HepG2 (cell line): ENCODE data around the gene FBXO24. TPM values are rescaled to one million over a fixed set of nuclear protein-coding genes. Genes with fewer than 3 reads are reported as not detected.

Experiments
- AKAP8 ChIP-seq: sonication (generic); formaldehyde crosslinking; IDR thresholded peaks from 2 replicates; pipeline ENCODE4 v1.5.1; 2020; ENCODE audit warnings: mild to moderate bottlenecking, missing genetic modification reagents
- CC2D1A ChIP-seq: sonication (generic); formaldehyde crosslinking; IDR thresholded peaks from 2 replicates; pipeline ENCODE4 v1.8.1; 2023; ENCODE audit warnings: mild to moderate bottlenecking, missing genetic modification reagents
- CHD2 ChIP-seq: IDR thresholded peaks from 2 replicates; pipeline ENCODE4 v1.6.1; 2011; ENCODE audit warnings: low read depth, low read length, improper control_type of control experiment
- FOXP1 ChIP-seq, 2 experiments: fragments of 450-650 bp in 1 of 2; IDR thresholded peaks; 2 replicates each; pipeline ENCODE4 v1.6.1; 2017 to 2018; ENCODE audit warnings: antibody characterized with exemption in 1 of 2
- GZF1 ChIP-seq: sonication (generic); formaldehyde crosslinking; IDR thresholded peaks from 2 replicates; pipeline ENCODE4 v1.5.1; 2020; ENCODE audit warnings: mild to moderate bottlenecking, missing genetic modification reagents
- HOXA9 ChIP-seq: sonication (generic); formaldehyde crosslinking; IDR thresholded peaks from 2 replicates; pipeline ENCODE4 v1.8.1; 2022; ENCODE audit warnings: missing genetic modification reagents, mild to moderate bottlenecking, moderate library complexity, borderline replicate concordance
- MED8 ChIP-seq: sonication (generic); formaldehyde crosslinking; IDR thresholded peaks from 2 replicates; pipeline ENCODE4 v1.8.1; 2023; ENCODE audit warnings: mild to moderate bottlenecking, missing genetic modification reagents; ENCODE audit not compliant: insufficient replicate concordance
- THYN1 ChIP-seq: sonication (generic); formaldehyde crosslinking; IDR thresholded peaks from 2 replicates; pipeline ENCODE4 v1.8.1; 2023; ENCODE audit warnings: low read depth, mild to moderate bottlenecking, moderate library complexity, missing genetic modification reagents, borderline replicate concordance
- ZNF496 ChIP-seq: sonication (generic); formaldehyde crosslinking; IDR thresholded peaks from 2 replicates; pipeline ENCODE4 v1.8.1; 2023; ENCODE audit warnings: mild to moderate bottlenecking, moderate library complexity, missing genetic modification reagents; ENCODE audit not compliant: insufficient replicate concordance
- ZNF501 ChIP-seq: sonication (generic); formaldehyde crosslinking; IDR thresholded peaks from 2 replicates; pipeline ENCODE4 v1.5.1; 2020; ENCODE audit warnings: mild to moderate bottlenecking, moderate library complexity, missing genetic modification reagents
- ZNF724P ChIP-seq: sonication (generic); formaldehyde crosslinking; IDR thresholded peaks from 2 replicates; pipeline ENCODE4 v1.8.0; 2022; ENCODE audit warnings: missing genetic modification reagents, borderline replicate concordance
- ZNF782 ChIP-seq: sonication (generic); formaldehyde crosslinking; IDR thresholded peaks from 2 replicates; pipeline ENCODE4 v1.4.0; 2020; ENCODE audit warnings: missing genetic modification reagents, mild to moderate bottlenecking, borderline replicate concordance
- ZNF83 ChIP-seq: sonication (generic); formaldehyde crosslinking; IDR thresholded peaks from 2 replicates; pipeline ENCODE4 v1.4.0; 2020; ENCODE audit warnings: missing genetic modification reagents, mild to moderate bottlenecking, borderline replicate concordance
- polyA plus RNA-seq, 8 experiments: library from polyadenylated mRNA; depleted of rRNA in 3 of 8; stranded (reverse) in 7 of 8; unstranded in 1 of 8; fragments of >200 nt; fragmentation: Illumina TruSeq in 4 of 8; extraction: Trizol in 4 of 8; gene quantifications; 2 replicates each; pipeline versions ENCODE4 v1.2.1 to v1.2.3, GENCODE V29; 2011 to 2016; ENCODE audit warnings: low read depth in 4 of 8, missing spikeins in 1 of 8, mixed read lengths in 1 of 8; ENCODE audit not compliant: insufficient read depth in 1 of 8
- total RNA-seq, 5 experiments: library from RNA; depleted of rRNA; stranded (reverse); fragments of >200 nt; fragmentation: Illumina TruSeq; extraction: Trizol; gene quantifications; 2 replicates each; pipeline ENCODE4 v1.2.3, GENCODE V29; 2016; ENCODE audit warnings: low read depth in 1 of 5
- TF ChIP-seq, protein P1 (sequence below): sonication (generic); formaldehyde crosslinking; IDR thresholded peaks from 2 replicates; pipeline ENCODE4 v1.8.1; 2023; ENCODE audit warnings: missing genetic modification reagents, inconsistent platforms, borderline replicate concordance
- TF ChIP-seq, protein P2 (sequence below): sonication (generic); formaldehyde crosslinking; IDR thresholded peaks from 2 replicates; pipeline ENCODE4 v1.4.0; 2020; ENCODE audit warnings: missing genetic modification reagents, borderline replicate concordance
- TF ChIP-seq, protein P3 (sequence below): fragments of 450-650 bp; IDR thresholded peaks from 2 replicates; pipeline ENCODE4 v1.6.1; 2017
- TF ChIP-seq, protein P4 (sequence below): sonication (generic); formaldehyde crosslinking; IDR thresholded peaks from 2 replicates; pipeline ENCODE4 v1.8.0; 2022; ENCODE audit warnings: mild to moderate bottlenecking, missing genetic modification reagents
- TF ChIP-seq, protein P5 (sequence below): sonication (generic); formaldehyde crosslinking; IDR thresholded peaks from 2 replicates; pipeline ENCODE4 v1.8.1; 2023; ENCODE audit warnings: mild to moderate bottlenecking, missing genetic modification reagents
- TF ChIP-seq, protein P6 (sequence below): sonication (generic); formaldehyde crosslinking; conservative IDR thresholded peaks from 2 replicates; pipeline ENCODE4 v1.4.0; 2020; ENCODE audit warnings: missing genetic modification reagents

FBXO24 gene
- total and polyA plus RNA-seq, 2 of the 13 experiments (the other 11 are each of a cell fraction or from before 2014, with no cell fraction given), result 0.20 to 0.55 TPM

DNA sequence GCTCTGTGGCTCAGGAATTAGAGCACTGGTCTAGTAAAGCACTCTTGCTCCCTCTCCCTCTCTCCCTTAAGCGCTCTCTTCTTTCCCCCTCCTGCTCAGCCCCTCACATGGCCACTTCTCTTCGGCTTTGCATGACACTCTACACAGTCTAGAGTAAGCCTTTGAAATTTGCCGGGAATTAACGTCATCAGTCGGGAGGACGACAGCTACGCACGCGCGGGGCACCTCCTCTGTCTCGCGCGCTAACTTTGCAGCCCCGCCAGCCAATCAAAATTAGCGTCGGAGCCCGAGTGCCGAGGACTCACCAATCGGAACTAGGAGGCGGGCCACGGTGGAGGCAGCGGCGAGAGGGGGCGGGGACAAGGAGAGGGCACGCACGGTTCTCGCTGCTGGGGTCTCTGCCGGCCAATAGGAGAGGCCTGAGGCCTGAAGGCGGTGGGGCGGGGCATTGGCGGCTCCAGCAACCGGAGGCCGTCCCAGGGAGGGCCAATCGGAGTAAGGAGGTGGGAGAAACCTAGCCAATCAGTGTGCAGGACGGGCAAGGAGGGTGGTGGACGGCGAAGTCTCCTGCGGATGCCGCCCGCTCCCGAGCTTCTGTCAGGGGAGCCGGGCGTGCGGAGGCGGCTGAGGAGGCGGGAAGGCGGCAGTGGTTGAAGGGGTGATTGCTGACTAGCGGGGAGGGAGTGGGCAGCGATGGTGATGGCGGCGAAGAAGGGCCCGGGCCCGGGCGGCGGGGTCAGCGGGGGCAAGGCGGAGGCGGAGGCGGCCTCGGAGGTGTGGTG is 47.3 kb upstream of the FBXO24 start, which contains the start of gene AGFG2 (continued):
- 0 out of 2 replicates have a peak, but pooled peaks have one; percentile 37 for TF ChIP-seq HOXA9
- no peak for TF ChIP-seq THYN1 (CRISPR knock-in tag)
- TF ChIP-seq CC2D1A (CRISPR knock-in tag), result 0 out of 2 replicates have a peak, but pooled peaks have one; percentile 67
- peak; percentile 94 for TF ChIP-seq ZNF724P
- TF ChIP-seq ZNF782 (CRISPR knock-in tag), result no peak; the same call in 1 of the 2 replicates
- TF ChIP-seq, protein P1, sequence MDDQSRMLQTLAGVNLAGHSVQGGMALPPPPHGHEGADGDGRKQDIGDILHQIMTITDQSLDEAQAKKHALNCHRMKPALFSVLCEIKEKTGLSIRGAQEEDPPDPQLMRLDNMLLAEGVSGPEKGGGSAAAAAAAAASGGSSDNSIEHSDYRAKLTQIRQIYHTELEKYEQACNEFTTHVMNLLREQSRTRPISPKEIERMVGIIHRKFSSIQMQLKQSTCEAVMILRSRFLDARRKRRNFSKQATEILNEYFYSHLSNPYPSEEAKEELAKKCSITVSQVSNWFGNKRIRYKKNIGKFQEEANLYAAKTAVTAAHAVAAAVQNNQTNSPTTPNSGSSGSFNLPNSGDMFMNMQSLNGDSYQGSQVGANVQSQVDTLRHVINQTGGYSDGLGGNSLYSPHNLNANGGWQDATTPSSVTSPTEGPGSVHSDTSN (CRISPR knock-in tag), result no peak
- TF ChIP-seq, protein P2, sequence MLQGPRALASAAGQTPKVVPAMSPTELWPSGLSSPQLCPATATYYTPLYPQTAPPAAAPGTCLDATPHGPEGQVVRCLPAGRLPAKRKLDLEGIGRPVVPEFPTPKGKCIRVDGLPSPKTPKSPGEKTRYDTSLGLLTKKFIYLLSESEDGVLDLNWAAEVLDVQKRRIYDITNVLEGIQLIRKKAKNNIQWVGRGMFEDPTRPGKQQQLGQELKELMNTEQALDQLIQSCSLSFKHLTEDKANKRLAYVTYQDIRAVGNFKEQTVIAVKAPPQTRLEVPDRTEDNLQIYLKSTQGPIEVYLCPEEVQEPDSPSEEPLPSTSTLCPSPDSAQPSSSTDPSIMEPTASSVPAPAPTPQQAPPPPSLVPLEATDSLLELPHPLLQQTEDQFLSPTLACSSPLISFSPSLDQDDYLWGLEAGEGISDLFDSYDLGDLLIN (CRISPR knock-in tag), result no peak; the same call in 1 of the 2 replicates
- TF ChIP-seq, protein P3, sequence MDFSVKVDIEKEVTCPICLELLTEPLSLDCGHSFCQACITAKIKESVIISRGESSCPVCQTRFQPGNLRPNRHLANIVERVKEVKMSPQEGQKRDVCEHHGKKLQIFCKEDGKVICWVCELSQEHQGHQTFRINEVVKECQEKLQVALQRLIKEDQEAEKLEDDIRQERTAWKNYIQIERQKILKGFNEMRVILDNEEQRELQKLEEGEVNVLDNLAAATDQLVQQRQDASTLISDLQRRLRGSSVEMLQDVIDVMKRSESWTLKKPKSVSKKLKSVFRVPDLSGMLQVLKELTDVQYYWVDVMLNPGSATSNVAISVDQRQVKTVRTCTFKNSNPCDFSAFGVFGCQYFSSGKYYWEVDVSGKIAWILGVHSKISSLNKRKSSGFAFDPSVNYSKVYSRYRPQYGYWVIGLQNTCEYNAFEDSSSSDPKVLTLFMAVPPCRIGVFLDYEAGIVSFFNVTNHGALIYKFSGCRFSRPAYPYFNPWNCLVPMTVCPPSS, result no peak
- no peak for TF ChIP-seq ZNF496 (CRISPR knock-in tag)
- no peak for TF ChIP-seq FOXP1 (IDR thresholded peaks at IDR 0.05)
- TF ChIP-seq FOXP1 (CRISPR knock-in tag; IDR thresholded peaks at IDR 0.05), result no peak
- TF ChIP-seq CHD2, result peak; percentile 69
- TF ChIP-seq AKAP8 (CRISPR knock-in tag), result no peak; the same call in 1 of the 2 replicates
- TF ChIP-seq, protein P4, sequence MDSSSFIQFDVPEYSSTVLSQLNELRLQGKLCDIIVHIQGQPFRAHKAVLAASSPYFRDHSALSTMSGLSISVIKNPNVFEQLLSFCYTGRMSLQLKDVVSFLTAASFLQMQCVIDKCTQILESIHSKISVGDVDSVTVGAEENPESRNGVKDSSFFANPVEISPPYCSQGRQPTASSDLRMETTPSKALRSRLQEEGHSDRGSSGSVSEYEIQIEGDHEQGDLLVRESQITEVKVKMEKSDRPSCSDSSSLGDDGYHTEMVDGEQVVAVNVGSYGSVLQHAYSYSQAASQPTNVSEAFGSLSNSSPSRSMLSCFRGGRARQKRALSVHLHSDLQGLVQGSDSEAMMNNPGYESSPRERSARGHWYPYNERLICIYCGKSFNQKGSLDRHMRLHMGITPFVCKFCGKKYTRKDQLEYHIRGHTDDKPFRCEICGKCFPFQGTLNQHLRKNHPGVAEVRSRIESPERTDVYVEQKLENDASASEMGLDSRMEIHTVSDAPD (CRISPR knock-in tag), result no peak
- TF ChIP-seq GZF1 (CRISPR knock-in tag), result no peak
- TF ChIP-seq ZNF83 (CRISPR knock-in tag), result peak; percentile 35; the same call in 1 of the 2 replicates
- TF ChIP-seq ZNF501, result peak; percentile 84
- TF ChIP-seq, protein P5, sequence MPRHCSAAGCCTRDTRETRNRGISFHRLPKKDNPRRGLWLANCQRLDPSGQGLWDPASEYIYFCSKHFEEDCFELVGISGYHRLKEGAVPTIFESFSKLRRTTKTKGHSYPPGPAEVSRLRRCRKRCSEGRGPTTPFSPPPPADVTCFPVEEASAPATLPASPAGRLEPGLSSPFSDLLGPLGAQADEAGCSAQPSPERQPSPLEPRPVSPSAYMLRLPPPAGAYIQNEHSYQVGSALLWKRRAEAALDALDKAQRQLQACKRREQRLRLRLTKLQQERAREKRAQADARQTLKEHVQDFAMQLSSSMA (CRISPR knock-in tag), result no peak
- peak; percentile 17 for TF ChIP-seq MED8 (CRISPR knock-in tag)
- TF ChIP-seq, protein P6, sequence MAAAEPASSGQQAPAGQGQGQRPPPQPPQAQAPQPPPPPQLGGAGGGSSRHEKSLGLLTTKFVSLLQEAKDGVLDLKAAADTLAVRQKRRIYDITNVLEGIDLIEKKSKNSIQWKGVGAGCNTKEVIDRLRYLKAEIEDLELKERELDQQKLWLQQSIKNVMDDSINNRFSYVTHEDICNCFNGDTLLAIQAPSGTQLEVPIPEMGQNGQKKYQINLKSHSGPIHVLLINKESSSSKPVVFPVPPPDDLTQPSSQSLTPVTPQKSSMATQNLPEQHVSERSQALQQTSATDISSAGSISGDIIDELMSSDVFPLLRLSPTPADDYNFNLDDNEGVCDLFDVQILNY (CRISPR knock-in tag), result peak; percentile 92
